Lung (tissue), 12 donors: ENCODE results near the gene ROR1. TPM values are rescaled to one million over a fixed set of nuclear protein-coding genes. Genes with fewer than 3 reads are reported as not detected.

Experiments used
- ATAC-seq: fragments of 200-7000 bp; cut with Tn5 transposase; one replicate; pipeline ENCODE4 v1.9.1; 2020; ENCODE audit warnings: moderate number of reproducible peaks; ENCODE audit not compliant: insufficient read depth, low FRiP score
- DNase-seq, 3 donors: peaks; one replicate each; pipeline ENCODE4 v3.0.0-alpha.2; 2013 to 2017
- H3K27ac ChIP-seq, 2 donors: one replicate each; pipeline ENCODE4 v1.5.1; 2013; ENCODE audit warnings: mild to moderate bottlenecking in 2 of 2, moderate library complexity in 2 of 2, control low read depth in 1 of 2, inconsistent platforms in 1 of 2, low read depth in 1 of 2, low read length in 1 of 2
- H3K27me3 ChIP-seq, 3 donors: one replicate each; pipeline ENCODE4 v1.5.1; 2013; ENCODE audit warnings: low read length in 2 of 3; ENCODE audit not compliant: control insufficient read depth in 3 of 3, insufficient read depth in 3 of 3
- H3K36me3 ChIP-seq, 4 donors: one replicate each; pipeline ENCODE4 v1.5.1; 2013; ENCODE audit warnings: low read length in 4 of 4, mild to moderate bottlenecking in 1 of 4, moderate library complexity in 1 of 4; ENCODE audit not compliant: control insufficient read depth in 4 of 4, insufficient read depth in 4 of 4
- H3K4me1 ChIP-seq, 5 donors: one replicate each; pipeline ENCODE4 v1.5.1; 2013; ENCODE audit warnings: low read length in 5 of 5, mild to moderate bottlenecking in 2 of 5, moderate library complexity in 1 of 5; ENCODE audit not compliant: control insufficient read depth in 5 of 5, insufficient read depth in 5 of 5
- H3K4me3 ChIP-seq: one replicate; pipeline ENCODE4 v1.5.1; 2013; ENCODE audit warnings: mild to moderate bottlenecking, control low read depth, moderate library complexity
- H3K9ac ChIP-seq, 2 donors: one replicate each; pipeline ENCODE4 v1.5.1; 2013; ENCODE audit warnings: low read length in 2 of 2, control low read depth in 1 of 2; ENCODE audit not compliant: insufficient read depth in 1 of 2
- H3K9me3 ChIP-seq, 4 donors: one replicate each; pipeline ENCODE4 v1.5.1; 2013; ENCODE audit warnings: low read length in 3 of 4, mild to moderate bottlenecking in 1 of 4, moderate library complexity in 1 of 4; ENCODE audit not compliant: control insufficient read depth in 4 of 4, insufficient read depth in 3 of 4
- CTCF ChIP-seq: IDR thresholded peaks from 2 replicates; pipeline ENCODE4 v1.5.1; 2012; ENCODE audit warnings: mild to moderate bottlenecking; ENCODE audit errors: control extremely low read depth, extremely low read depth
- WGBS, 2 donors: extraction: QIAGEN DNeasy Blood & Tissue Kit; methylation state at CpG; one replicate each; pipeline ENCODE4 v1.1.7; 2013; 5-methylcytosine and 5-hydroxymethylcytosine counted together
- polyA plus RNA-seq, 2 donors: library from polyadenylated mRNA; stranded (reverse); fragments of 200-250 nt; gene quantifications; one replicate each; pipeline ENCODE4 v1.2.1, GENCODE V29; 2013
- total RNA-seq, 2 donors: library from RNA; depleted of rRNA in 1 of 2; stranded (reverse); fragments of >200 nt in 1 of 2; gene quantifications; one replicate each; pipeline ENCODE4 v1.2.1, GENCODE V29; 2014 to 2021
- donor health status: control.
- donor health status: control.
- donor health status: Bipolar disorder and iron deficiency.
- donor health status: healthy.
- donor health status: DM: yes; HTN: yes; CAD: no.

Gene ROR1
- total and polyA plus RNA-seq, 4 donors, result 2.9 to 47.0 (median 14.0) TPM

GRCh38 chr1:64038119-64038518 lies 264.3 kb downstream of the ROR1 start:
- 74 to 81% methylated on average over 4 of the region's 4 CpGs for WGBS, 2 donors

GRCh38 chr1:64038965-64039364 lies 265.1 kb downstream of the ROR1 start:
- whole genome bisulfite sequencing, 2 donors, result 83 to 84% methylated on average over 1 of the region's 1 CpG
- H3K9ac ChIP-seq, result peak overlapping the region in 1 of 2 donors; percentile 1
- ATAC-seq (no peak), DNase-seq (peak in 1 of 3 donors; percentile 41)
- H3K27me3 ChIP-seq, result no peaks in the 10 kb centered on the region
- peak overlapping the region in 1 of 2 donors; percentile 96 for H3K27ac ChIP-seq
- peaks cover 3 to 65% (median 40%) of the 10 kb centered on the region in 5 donors for H3K4me1 ChIP-seq
- no peak for TF ChIP-seq CTCF
- peaks cover 0 to 3% (median 0%) of the 10 kb centered on the region in 4 donors for H3K36me3 ChIP-seq
- H3K9me3 ChIP-seq, result no peaks in the 10 kb centered on the region
- no peak overlapping the region for H3K4me3 ChIP-seq

More at GRCh38 chr1:64038119-64038518, 264.3 kb downstream of the ROR1 start:
- Histone ChIP-seq H3K9me3 (no peaks in the 10 kb centered on the region), H3K4me1 (peaks cover 3 to 64% (median 36%) of the 10 kb centered on the region in 5 donors), H3K9ac (no peak overlapping the region), H3K4me3 (no peak overlapping the region), H3K36me3 (peaks cover 0 to 3% (median 0%) of the 10 kb centered on the region in 4 donors), H3K27me3 (no peaks in the 10 kb centered on the region), H3K27ac (peak overlapping the region; percentile 26 to 96)
- DNase-seq (peak in 2 of 3 donors; percentile 20 to 34), ATAC-seq (no peak)
- TF ChIP-seq CTCF, result no peak

GRCh38 chr1:64039390-64039926 lies 265.6 kb downstream of the ROR1 start:
- 41 to 61% methylated on average over 3 of the region's 3 CpGs for WGBS, 2 donors
- TF ChIP-seq CTCF, result no peak
- peak overlapping the region in 1 of 2 donors; percentile 1 for H3K9ac ChIP-seq
- DNase-seq (peak; percentile 89 to 98 (median 97)), ATAC-seq (no peak)
- H3K9me3 ChIP-seq, result no peaks in the 10 kb centered on the region
- H3K27ac ChIP-seq, result peak overlapping the region; percentile 60 to 96
- no peak overlapping the region for H3K4me3 ChIP-seq
- H3K4me1 ChIP-seq, result peaks cover 3 to 65% (median 37%) of the 10 kb centered on the region in 5 donors
- H3K36me3 ChIP-seq, result peaks cover 0 to 3% (median 0%) of the 10 kb centered on the region in 4 donors
- no peaks in the 10 kb centered on the region for H3K27me3 ChIP-seq
